ENCODE results near the gene AGAP4.
"Not testable (repeated sequence)": the region's sequence is repeated elsewhere in the genome, so short reads cannot be mapped to it uniquely, and the experiment has no call there.

AGAP4 gene

DNA sequence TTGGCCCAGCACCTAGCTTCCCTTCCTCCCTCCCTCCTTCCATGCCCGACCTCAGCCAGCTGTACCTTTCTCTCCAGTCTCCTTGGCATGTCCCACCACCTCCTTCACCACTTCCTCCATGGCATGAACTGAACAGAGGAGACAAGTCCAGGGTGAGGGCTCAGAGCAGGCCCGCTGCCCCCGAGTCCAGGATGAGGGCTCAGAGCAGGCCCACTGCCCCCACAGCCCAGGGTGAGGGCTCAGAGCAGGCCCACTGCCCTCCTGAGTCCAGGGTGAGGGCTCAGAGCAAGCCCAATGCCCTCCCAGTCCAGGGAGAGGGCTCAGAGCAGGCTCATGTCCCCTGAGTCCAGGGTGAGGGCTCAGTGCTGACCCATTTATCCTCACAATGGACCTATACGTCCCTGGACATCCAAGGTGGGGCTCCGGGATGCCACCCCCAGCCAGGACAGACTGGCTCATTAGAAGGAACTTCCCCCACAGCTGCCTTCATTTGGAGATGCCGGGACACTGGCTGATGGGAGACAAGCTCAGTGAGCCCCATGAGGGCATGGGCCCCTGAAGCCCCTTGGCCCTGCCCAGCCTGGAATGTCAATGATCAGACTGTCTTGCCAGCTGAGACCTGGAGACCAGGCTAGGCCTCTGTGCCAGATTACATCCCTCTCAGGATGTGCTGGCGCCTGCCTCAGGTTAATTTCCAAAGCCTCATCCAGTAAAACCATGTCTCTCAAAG lies 30.0 kb downstream of the AGAP4 start:
- no peak overlapping the region for H3K27ac ChIP-seq
- TF ChIP-seq ZFX (IDR thresholded peaks at IDR 0.05; ENCODE audit: borderline replicate concordance), result no peak
- TF ChIP-seq, protein P1, sequence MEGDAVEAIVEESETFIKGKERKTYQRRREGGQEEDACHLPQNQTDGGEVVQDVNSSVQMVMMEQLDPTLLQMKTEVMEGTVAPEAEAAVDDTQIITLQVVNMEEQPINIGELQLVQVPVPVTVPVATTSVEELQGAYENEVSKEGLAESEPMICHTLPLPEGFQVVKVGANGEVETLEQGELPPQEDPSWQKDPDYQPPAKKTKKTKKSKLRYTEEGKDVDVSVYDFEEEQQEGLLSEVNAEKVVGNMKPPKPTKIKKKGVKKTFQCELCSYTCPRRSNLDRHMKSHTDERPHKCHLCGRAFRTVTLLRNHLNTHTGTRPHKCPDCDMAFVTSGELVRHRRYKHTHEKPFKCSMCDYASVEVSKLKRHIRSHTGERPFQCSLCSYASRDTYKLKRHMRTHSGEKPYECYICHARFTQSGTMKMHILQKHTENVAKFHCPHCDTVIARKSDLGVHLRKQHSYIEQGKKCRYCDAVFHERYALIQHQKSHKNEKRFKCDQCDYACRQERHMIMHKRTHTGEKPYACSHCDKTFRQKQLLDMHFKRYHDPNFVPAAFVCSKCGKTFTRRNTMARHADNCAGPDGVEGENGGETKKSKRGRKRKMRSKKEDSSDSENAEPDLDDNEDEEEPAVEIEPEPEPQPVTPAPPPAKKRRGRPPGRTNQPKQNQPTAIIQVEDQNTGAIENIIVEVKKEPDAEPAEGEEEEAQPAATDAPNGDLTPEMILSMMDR (IDR thresholded peaks at IDR 0.05), result no peak

DNA sequence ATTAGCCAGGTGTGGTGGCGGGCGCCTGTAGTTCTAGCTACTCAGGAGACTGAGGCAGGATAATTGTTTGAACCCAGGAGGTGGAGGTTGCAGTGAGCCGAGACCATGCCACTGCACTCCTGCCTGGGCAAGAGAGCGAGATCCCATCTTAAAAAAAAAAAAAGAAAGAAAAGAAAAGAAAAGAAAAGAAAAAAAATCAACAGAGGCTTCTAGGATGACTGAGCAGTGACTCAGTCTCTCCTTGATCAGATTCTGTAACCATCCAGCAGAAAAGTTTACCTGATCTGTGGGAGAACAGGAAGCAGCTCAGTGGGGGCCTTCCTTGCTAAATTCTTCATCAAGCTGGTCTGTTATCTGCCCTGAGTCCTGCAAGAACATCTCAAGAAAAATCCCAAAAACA lies 33.2 kb downstream of the AGAP4 start:
- not testable (repeated sequence) for H3K27ac ChIP-seq

DNA sequence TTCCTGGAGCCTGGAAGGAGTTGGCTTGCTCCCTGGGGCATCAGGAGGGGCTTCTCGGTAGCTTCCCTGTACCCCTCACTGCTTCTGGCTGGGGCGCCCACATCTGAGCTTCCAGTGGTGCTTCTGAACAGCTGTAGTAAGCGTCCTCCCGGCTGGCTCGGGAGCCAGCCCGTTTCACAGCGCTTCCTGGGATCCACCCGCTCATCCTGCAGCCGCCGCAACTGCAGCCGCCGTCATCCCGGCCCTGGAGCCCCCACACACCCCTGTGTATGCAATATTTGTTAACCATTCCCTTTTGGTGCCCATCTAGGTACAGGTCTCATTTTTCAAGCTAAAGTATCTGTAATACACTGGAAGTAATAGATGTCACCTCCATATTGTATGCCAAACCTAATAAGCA lies 34.3 kb downstream of the AGAP4 start:
- H3K27ac ChIP-seq, result not testable (repeated sequence)

DNA sequence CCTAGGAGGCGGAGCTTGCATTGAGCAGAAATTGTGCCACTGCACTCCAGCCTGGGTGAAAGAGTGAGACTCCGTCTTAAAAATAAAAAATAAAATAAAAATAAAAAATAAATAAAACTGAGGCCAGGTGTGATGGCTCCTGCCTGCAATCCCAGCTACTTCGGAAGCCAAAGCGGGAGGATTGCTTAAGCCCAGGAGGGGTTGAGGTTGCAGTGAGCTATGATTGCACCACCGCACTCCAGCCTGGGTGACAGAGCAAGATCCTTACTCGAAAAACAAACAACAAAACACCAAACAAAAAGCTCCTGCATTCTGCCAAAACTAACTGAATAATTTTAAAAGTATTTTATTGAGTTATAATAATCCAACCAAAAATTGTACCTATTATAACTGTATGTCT lies 36.2 kb downstream of the AGAP4 start:
- TF ChIP-seq, protein P1 (IDR thresholded peaks at IDR 0.05), result no peak
- no peak for TF ChIP-seq ZFX (IDR thresholded peaks at IDR 0.05; ENCODE audit: borderline replicate concordance)

DNA sequence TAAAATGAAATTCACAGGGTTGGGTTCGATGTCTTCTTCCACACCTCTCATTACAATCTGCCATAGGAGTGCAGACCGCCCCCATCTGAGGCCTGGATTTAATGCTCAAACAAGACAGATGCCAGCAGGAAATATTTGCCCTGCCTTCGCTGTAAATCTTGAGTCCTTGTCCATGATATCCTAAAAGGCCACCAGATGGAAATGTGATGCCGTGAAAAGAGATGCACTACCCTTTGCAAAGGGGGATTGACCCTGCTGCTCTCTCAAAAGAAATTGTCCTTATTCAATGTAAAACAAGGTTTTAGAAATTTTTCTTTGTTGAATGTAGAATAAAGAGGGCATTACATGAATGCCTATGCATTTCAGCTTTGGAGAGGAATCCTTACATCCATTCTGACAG lies 37.5 kb downstream of the AGAP4 start:
- no peak overlapping the region for H3K27ac ChIP-seq
- TF ChIP-seq, protein P1 (IDR thresholded peaks at IDR 0.05), result no peak
- no peak for TF ChIP-seq ZFX (IDR thresholded peaks at IDR 0.05; ENCODE audit: borderline replicate concordance)

More for the DNA sequence above, 36.2 kb downstream of the AGAP4 start:
- H3K27ac ChIP-seq, result no peak overlapping the region

DNA sequence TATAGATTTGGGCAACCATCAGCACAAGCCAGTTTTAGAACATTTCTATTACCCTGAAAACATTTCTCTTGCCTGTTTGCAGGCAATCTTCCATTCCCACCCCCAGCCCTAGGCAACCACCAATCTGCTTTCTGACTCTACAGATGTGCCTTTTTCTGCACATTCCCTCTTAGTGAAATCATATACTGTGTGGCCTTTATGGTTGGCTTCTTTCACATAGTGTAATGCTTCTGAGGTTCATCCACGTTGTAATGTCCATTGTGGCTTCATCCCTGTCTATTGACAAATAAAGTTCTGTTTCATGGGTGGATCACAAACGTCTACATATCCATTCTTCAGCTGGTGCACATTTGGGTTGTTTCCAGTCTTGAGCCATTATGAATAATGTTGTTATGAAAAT lies 42.3 kb downstream of the AGAP4 start:
- not testable (repeated sequence) for H3K27ac ChIP-seq

DNA sequence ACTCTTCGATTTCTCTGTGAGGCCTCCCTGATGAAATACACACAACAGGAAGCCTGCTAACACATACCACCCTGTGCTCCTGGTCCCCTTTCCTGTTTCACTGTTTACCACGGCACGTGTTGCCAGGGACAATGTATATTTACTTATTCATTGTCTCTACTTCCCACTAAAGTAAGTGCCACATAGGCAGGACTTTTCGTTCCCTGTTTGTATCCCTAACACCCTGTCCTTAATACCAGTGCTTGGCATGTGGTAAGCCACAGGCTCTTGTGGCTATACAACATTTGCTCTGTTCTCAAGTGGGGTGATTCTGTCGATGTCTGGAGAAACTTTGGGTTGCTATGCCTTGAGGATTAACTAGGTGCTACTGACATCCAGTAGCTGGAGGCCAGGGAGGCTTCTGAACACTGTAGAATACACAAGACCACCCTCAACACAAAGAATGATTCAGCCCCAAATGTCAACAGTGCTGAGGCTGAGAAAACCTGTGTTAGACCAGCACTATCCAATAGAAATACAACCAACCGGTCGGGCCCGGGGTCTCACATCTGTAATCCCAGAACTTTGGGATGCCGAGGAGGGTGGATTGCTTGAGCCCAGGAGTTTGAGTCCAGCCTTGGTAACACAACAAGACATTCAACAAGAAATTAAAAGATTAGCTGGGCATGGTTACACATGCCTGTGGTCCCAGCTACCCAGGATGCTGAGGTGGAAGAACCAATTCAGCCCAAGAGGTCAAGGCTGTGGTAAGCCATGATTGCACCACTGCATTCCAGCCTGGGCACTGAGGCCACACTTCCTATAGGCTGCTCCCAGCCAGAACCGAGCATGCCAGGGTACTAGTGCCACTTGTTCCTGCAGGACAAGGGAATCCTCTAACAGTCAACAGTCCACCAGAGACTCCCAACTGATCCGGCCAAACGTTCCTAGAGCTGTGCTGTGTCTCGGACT lies 44.0 kb downstream of the AGAP4 start:
- not testable (repeated sequence) for H3K27ac ChIP-seq

DNA sequence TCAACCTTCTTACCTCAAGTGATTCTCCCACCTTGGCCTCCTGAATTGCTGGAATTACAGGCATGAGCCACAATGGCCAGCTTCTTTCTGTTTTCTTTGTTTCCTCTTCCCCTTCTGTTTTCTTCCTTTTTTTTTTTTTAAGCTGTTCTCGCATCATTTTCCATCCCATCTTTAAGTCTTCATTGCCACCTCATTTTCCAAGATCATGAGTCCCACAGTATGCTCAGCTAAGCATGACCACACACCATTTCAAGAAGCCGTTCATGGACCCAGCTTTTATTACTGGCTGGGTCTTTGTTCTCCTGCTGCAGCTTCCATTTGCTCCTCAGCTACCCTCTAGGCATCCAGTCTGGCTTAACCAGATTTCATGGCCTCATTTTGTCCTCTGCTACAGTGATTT lies 52.5 kb downstream of the AGAP4 start:
- not testable (repeated sequence) for H3K27ac ChIP-seq

DNA sequence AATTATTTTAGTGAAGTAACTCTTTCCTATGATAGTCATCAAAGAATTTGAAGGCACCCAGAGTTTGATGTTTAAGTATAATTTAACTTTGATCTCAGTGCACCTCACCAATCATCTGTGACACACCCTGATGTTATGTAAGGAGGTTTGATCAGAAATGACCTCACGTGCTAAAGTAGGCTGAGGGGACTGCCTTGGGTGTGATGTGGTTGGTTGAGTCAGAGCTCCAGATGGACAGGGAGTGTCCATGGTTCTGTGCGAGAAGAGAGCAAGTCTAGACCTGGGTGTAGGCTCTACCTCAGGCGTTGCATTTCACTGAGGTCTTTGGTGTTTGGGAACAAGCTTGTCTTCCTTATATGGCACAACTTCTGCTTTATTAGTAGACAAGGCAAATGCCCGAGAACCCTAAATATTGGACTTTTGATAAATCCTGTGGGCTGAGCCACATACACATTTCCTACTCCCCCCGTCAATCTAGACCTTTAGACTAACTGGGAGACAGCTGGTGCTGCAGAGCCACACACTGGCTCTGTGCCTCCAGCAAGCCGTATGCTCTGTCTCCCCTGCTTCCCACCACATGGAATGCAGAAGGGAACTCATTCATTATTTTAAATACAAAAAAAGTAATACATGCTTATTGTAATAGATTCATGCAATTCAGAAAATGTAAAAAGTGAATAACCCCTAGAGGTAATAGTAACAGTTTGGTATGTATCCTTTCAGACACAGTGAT lies 56.4 kb downstream of the AGAP4 start:
- H3K27ac ChIP-seq, result not testable (repeated sequence)

DNA sequence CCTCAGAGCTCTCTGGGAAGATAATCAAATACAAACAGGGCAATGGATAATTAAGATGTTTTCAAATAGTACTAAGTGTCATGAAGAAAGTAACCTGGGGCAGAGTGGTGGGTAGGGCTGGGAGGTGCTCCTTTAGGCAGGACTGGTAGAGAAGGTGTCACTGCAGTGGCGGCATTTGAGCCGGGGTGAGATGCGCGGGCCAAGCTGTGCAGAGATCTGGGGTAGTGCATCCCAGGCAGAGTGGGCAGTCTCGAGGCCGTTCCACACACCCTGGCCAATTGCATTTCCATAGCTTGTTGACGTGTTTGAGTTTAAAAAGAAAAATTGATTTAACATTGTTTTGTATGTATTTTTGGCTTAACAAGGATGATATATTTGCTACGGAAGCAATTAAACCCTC lies 57.3 kb downstream of the AGAP4 start:
- not testable (repeated sequence) for H3K27ac ChIP-seq

DNA sequence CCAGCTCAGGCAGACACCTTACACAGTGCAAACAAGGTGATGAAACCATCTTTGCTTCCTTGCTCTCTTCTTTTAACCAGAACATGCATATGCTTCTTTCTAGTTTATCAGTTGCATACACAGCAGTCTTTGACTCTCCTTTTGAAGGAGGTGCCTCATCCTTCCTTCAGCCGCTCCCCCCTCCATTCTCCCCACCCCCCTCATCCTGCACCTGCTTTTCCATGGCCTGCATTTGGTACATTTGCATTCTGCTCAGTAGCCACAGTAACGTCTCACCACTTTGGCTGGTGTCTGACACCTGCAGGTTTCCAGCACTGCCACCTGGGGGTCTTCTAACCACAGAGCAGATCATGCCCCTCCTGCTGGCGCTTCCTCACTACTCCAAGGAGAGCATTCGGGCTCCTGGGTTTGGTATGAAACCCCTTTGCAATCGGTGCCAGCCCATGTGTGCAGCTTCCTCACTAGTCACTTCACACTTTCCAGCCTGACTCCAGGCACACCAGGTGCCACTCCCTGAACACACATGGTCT lies 60.0 kb downstream of the AGAP4 start:
- H3K27ac ChIP-seq, result not testable (repeated sequence)

DNA sequence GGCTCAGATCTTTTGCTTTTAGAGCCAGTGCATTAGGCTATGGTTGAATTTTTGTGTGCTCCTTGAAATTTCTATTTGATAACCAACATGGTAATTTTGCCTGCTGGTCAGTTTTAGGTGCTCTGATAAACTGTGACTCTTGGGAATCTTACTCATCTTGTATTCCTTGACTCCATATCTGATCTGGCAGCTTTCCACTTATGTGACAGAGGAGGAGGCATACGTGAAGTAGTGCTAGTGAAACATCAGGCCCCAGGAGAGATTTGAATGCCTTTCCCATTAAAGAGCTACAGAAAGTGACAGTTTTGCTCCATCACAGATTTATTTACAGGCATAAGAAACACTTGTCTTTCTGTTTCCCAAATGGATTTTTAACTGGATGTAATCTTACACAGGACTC lies 61.1 kb downstream of the AGAP4 start:
- not testable (repeated sequence) for H3K27ac ChIP-seq

Measured in 22Rv1 (cell line).